Measurements from ENCODE around the gene FAM107B. TPM values are rescaled to one million over a fixed set of nuclear protein-coding genes. Genes with fewer than 3 reads are reported as not detected.

The FAM107B gene
- total RNA-seq, 3 donors from 2014 or later = 30.8 to 56.1 (median 51.8) TPM

DNA sequence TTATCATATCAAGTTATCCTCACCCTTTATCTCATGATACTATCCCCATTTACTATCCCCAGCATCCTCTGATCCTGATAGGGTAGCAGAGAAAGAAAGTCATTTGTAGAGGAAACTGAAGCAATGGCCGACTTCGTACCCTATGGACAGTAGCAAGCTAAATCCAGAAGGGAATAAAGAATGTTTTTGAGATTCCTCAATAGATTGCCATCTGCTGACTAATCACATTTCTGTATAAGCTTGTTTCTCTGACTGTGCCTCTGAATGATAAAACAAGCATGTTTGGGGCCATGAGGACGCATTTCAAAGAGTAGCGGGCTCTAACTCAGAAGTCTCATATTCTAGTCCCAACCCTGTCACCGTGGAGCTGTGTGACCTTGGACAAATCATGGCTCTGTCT lies 13.2 kb upstream of the FAM107B start:
- H3K27me3 ChIP-seq = no peaks in the 10 kb centered on the region
- no peaks in the 10 kb centered on the region for H3K36me3 ChIP-seq
- DNase-seq (ENCODE audit: low spot score in 2 of 2) = no peak
- no peak for TF ChIP-seq POLR2AphosphoS5 (IDR thresholded peaks at IDR 0.05)
- no peak for TF ChIP-seq CTCF (IDR thresholded peaks at IDR 0.05)
- TF ChIP-seq POLR2A (IDR thresholded peaks at IDR 0.05) = no peak
- peaks cover 0 to 8% of the 10 kb centered on the region in 2 donors for H3K9me3 ChIP-seq
- H3K4me1 ChIP-seq = no peaks in the 10 kb centered on the region
- H3K4me3 ChIP-seq = no peak overlapping the region
- no peak overlapping the region for H3K27ac ChIP-seq
- intact Hi-C loops (cut with DNase I; ENCODE audit: low total_unique reads) = no loop called here

- H3K4me1 ChIP-seq = no peaks in the 10 kb centered on the region
- H3K27ac ChIP-seq = no peak overlapping the region
- no peak for DNase-seq (ENCODE audit: low spot score in 2 of 2)
- no peak overlapping the region for H3K4me3 ChIP-seq
- intact Hi-C loops (cut with DNase I; ENCODE audit: low total_unique reads) = no loop called here
- TF ChIP-seq CTCF (IDR thresholded peaks at IDR 0.05) (no peak), POLR2AphosphoS5 (IDR thresholded peaks at IDR 0.05) (no peak), POLR2A (IDR thresholded peaks at IDR 0.05) (no peak)
- no peaks in the 10 kb centered on the region for H3K27me3 ChIP-seq
- H3K36me3 ChIP-seq = no peaks in the 10 kb centered on the region
- peaks cover 0 to 8% of the 10 kb centered on the region in 2 donors for H3K9me3 ChIP-seq
Observed at GRCh38 chr10:14784459-14785055, 9.9 kb upstream of the FAM107B start.

DNA sequence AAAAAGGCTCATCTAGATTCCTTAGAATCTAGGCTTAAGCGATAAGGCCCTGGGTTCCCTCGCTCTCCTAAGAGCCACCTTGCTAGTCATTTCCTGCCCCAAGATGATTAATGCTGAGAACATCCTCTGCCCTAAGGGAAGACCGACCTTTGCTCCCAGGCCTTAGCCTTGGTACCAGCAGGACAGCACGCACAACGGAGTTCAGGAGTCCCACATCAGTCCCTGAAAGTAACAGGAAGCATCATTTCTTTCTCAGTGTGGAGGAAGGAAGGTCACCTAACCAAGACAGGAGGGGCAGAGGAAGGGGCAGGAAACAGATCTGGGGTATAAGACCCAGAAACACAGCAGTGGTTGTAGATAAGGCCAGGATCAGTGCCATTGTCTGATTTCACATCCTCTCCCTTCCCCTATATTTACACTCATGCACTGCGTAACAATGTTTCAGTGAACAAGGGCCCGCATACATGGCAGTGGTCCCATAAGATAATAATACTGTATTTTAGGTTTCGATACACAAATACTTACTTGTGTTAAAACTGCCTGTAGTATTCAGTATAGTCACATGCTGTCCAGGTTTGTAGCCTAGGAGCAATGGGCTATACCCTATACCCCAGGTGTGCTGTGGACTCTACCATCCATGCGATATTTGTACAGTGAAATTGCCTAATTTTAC lies 8.1 kb upstream of the FAM107B start:
- no peaks in the 10 kb centered on the region for H3K4me1 ChIP-seq
- intact Hi-C loops (cut with DNase I; ENCODE audit: low total_unique reads) = no loop called here
- no peak for TF ChIP-seq POLR2A (IDR thresholded peaks at IDR 0.05)
- peak in 1 of 3 donors; percentile 53 for TF ChIP-seq POLR2AphosphoS5 (IDR thresholded peaks at IDR 0.05)
- TF ChIP-seq CTCF (IDR thresholded peaks at IDR 0.05) = no peak
- no peak for DNase-seq (ENCODE audit: low spot score in 2 of 2)
- no peak overlapping the region for H3K4me3 ChIP-seq
- H3K27me3 ChIP-seq = no peaks in the 10 kb centered on the region
- H3K27ac ChIP-seq = no peak overlapping the region
- H3K9me3 ChIP-seq = peaks cover 0 to 8% of the 10 kb centered on the region in 2 donors
- no peaks in the 10 kb centered on the region for H3K36me3 ChIP-seq

GRCh38 chr10:14781763-14782162 lies 7.1 kb upstream of the FAM107B start:
- Histone ChIP-seq H3K36me3 (no peaks in the 10 kb centered on the region), H3K27me3 (no peaks in the 10 kb centered on the region), H3K27ac (no peak overlapping the region), H3K4me3 (no peak overlapping the region), H3K4me1 (no peaks in the 10 kb centered on the region), H3K9me3 (peaks cover 0 to 8% of the 10 kb centered on the region in 2 donors)
- no peak for DNase-seq (ENCODE audit: low spot score in 2 of 2)
- no peak for TF ChIP-seq CTCF (IDR thresholded peaks at IDR 0.05)
- no peak for TF ChIP-seq POLR2A (IDR thresholded peaks at IDR 0.05)
- TF ChIP-seq POLR2AphosphoS5 (IDR thresholded peaks at IDR 0.05) = no peak
- intact Hi-C loops (cut with DNase I; ENCODE audit: low total_unique reads) = no loop called here

DNA sequence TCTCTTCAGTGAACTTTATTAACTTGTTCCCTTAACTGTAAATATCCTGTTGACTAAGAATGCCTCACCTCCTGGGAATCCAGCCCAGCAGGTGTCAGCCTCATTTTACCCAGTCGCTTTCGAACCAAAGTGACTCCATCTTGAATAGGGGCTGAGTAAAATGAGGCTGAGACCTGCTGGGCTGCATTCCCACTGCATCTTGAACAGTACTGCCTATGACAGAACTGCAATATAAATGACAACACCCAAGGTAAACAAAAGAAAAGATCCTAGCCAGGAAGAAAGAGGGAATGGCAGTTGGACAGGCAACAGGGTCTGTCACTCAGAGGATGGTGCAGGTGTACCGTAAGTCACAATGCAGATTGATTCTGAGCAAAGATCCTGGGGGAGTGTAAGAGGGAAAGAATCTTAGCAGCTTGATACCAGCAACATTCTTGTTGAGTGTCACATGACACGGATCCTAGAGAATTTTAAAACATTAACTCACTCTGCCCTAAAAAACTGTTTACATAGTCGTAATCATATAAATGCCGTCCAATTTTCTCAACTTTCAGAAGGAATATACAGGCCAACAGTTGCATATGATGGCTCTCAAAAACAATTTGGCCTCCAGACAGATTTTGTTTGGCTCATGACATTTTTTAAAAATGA lies 4.4 kb upstream of the FAM107B start:
- H3K4me3 ChIP-seq = no peak overlapping the region
- H3K36me3 ChIP-seq = no peaks in the 10 kb centered on the region
- no peaks in the 10 kb centered on the region for H3K27me3 ChIP-seq
- no peaks in the 10 kb centered on the region for H3K4me1 ChIP-seq
- no peaks in the 10 kb centered on the region for H3K9me3 ChIP-seq
- TF ChIP-seq CTCF (IDR thresholded peaks at IDR 0.05) = no peak
- TF ChIP-seq POLR2AphosphoS5 (IDR thresholded peaks at IDR 0.05) = no peak
- no peak for TF ChIP-seq POLR2A (IDR thresholded peaks at IDR 0.05)
- no peak overlapping the region for H3K27ac ChIP-seq
- DNase-seq (ENCODE audit: low spot score in 2 of 2) = no peak
- intact Hi-C loops (cut with DNase I; ENCODE audit: low total_unique reads) = no loop called here

All from breast epithelium (tissue), 4 donors.